Uterus (tissue), 2 donors: Measurements from ENCODE around the gene SLC25A26.

Experiments used
- CTCF ChIP-seq, 4 experiments: fragments of 200-600 bp in 2 of 4; fragments of 450-650 bp in 2 of 4; sonication (generic) in 2 of 4; IDR thresholded peaks; one replicate each; pipeline ENCODE4 v1.5.1; 2016 to 2019; ENCODE audit warnings: antibody characterized with exemption in 4 of 4, mild to moderate bottlenecking in 2 of 4, moderate library complexity in 1 of 4
- POLR2A ChIP-seq, 2 donors: fragments of 450-650 bp; IDR thresholded peaks; one replicate each; pipeline ENCODE4 v1.6.1; 2016; ENCODE audit warnings: antibody characterized with exemption in 2 of 2, mild to moderate bottlenecking in 1 of 2, moderate library complexity in 1 of 2

GRCh38 chr3:66266551-66266950, 45.8 kb downstream of the SLC25A26 start:
- TF ChIP-seq CTCF (IDR thresholded peaks at IDR 0.05) (no peak), POLR2A (IDR thresholded peaks at IDR 0.05) (no peak)
